ENCODE results near the gene ZNF275. TPM values are rescaled to one million over a fixed set of nuclear protein-coding genes. Genes with fewer than 3 reads are reported as not detected.

ZNF275 gene
- total RNA-seq, 1 donor from 2014 or later, result 7.6 TPM

- Histone ChIP-seq H3K4me3 (no peak overlapping the region), H3K27me3 (no peaks in the 10 kb centered on the region), H3K4me1 (no peaks in the 10 kb centered on the region), H3K36me3 (no peaks in the 10 kb centered on the region), H3K9me3 (no peaks in the 10 kb centered on the region), H3K27ac (no peak overlapping the region)
- intact Hi-C loops (cut with DNase I), result no loop called here
- DNase-seq (ENCODE audit: extremely low spot score in 2 of 2), result peak in 1 of 2 donors; percentile 74
- TF ChIP-seq, protein P1, sequence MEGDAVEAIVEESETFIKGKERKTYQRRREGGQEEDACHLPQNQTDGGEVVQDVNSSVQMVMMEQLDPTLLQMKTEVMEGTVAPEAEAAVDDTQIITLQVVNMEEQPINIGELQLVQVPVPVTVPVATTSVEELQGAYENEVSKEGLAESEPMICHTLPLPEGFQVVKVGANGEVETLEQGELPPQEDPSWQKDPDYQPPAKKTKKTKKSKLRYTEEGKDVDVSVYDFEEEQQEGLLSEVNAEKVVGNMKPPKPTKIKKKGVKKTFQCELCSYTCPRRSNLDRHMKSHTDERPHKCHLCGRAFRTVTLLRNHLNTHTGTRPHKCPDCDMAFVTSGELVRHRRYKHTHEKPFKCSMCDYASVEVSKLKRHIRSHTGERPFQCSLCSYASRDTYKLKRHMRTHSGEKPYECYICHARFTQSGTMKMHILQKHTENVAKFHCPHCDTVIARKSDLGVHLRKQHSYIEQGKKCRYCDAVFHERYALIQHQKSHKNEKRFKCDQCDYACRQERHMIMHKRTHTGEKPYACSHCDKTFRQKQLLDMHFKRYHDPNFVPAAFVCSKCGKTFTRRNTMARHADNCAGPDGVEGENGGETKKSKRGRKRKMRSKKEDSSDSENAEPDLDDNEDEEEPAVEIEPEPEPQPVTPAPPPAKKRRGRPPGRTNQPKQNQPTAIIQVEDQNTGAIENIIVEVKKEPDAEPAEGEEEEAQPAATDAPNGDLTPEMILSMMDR (IDR thresholded peaks at IDR 0.05), result no peak
- TF ChIP-seq POLR2A (IDR thresholded peaks at IDR 0.05), result no peak
- TF ChIP-seq POLR2AphosphoS5 (IDR thresholded peaks at IDR 0.05; ENCODE audit: insufficient read depth in 1 of 2, low read depth in 1 of 2), result no peak
These were observed 39.0 kb downstream of the ZNF275 start for GRCh38 chrX:153372949-153373348.

DNA sequence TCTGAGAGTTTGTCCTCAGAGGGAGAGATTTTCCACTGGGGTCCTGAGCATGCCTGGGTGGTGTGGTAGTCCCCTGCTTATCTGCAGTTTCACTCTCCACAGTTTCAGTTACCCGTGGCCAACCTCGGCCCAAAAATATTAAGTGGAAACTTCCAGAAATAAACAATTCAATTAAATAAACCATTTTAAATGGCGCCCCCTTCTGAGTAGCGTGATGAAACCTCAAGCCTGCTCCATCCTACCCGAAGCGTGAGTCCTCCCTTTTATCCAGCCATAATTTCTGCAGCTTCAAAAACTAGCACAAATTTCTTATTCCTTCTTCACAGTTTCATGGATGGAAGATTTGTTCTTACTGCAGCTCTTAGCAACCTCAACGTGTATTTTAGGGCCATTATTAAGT, 40.5 kb downstream of the ZNF275 start:
- Histone ChIP-seq H3K27ac (no peak overlapping the region), H3K4me3 (no peak overlapping the region), H3K4me1 (no peaks in the 10 kb centered on the region), H3K36me3 (no peaks in the 10 kb centered on the region), H3K27me3 (no peaks in the 10 kb centered on the region), H3K9me3 (no peaks in the 10 kb centered on the region)
- DNase-seq (ENCODE audit: extremely low spot score in 2 of 2), result peak in 1 of 2 donors; percentile 9
- intact Hi-C loops (cut with DNase I), result no loop called here
- no peak for TF ChIP-seq POLR2A (IDR thresholded peaks at IDR 0.05)
- TF ChIP-seq POLR2AphosphoS5 (IDR thresholded peaks at IDR 0.05; ENCODE audit: insufficient read depth in 1 of 2, low read depth in 1 of 2), result no peak
- TF ChIP-seq, protein P1 (IDR thresholded peaks at IDR 0.05), result no peak

- no peaks in the 10 kb centered on the region for H3K4me1 ChIP-seq
- H3K27me3 ChIP-seq, result no peaks in the 10 kb centered on the region
- H3K27ac ChIP-seq, result no peak overlapping the region
- DNase-seq (ENCODE audit: extremely low spot score in 2 of 2), result no peak
- no peak overlapping the region for H3K4me3 ChIP-seq
- no peaks in the 10 kb centered on the region for H3K9me3 ChIP-seq
- TF ChIP-seq, protein P1 (IDR thresholded peaks at IDR 0.05), result no peak
- no peak for TF ChIP-seq POLR2A (IDR thresholded peaks at IDR 0.05)
- TF ChIP-seq POLR2AphosphoS5 (IDR thresholded peaks at IDR 0.05; ENCODE audit: insufficient read depth in 1 of 2, low read depth in 1 of 2), result no peak
- H3K36me3 ChIP-seq, result no peaks in the 10 kb centered on the region
- intact Hi-C loops (cut with DNase I), result no loop called here
These were observed 41.6 kb downstream of the ZNF275 start for GRCh38 chrX:153375571-153375970.

GRCh38 chrX:153377727-153378126, 43.8 kb downstream of the ZNF275 start:
- H3K4me1 ChIP-seq, result peaks cover 5% of the 10 kb centered on the region
- H3K27ac ChIP-seq, result no peak overlapping the region
- DNase-seq (ENCODE audit: extremely low spot score in 2 of 2), result no peak
- no peaks in the 10 kb centered on the region for H3K9me3 ChIP-seq
- H3K4me3 ChIP-seq, result no peak overlapping the region
- intact Hi-C loops (cut with DNase I), result no loop called here
- no peak for TF ChIP-seq POLR2A (IDR thresholded peaks at IDR 0.05)
- TF ChIP-seq POLR2AphosphoS5 (IDR thresholded peaks at IDR 0.05; ENCODE audit: insufficient read depth in 1 of 2, low read depth in 1 of 2), result no peak
- TF ChIP-seq, protein P1 (IDR thresholded peaks at IDR 0.05), result no peak
- H3K36me3 ChIP-seq, result no peaks in the 10 kb centered on the region
- H3K27me3 ChIP-seq, result no peaks in the 10 kb centered on the region

GRCh38 chrX:153378607-153379006, 44.7 kb downstream of the ZNF275 start:
- no peaks in the 10 kb centered on the region for H3K9me3 ChIP-seq
- no peaks in the 10 kb centered on the region for H3K27me3 ChIP-seq
- TF ChIP-seq, protein P1 (IDR thresholded peaks at IDR 0.05), result no peak
- TF ChIP-seq POLR2A (IDR thresholded peaks at IDR 0.05) (no peak), POLR2AphosphoS5 (IDR thresholded peaks at IDR 0.05; ENCODE audit: insufficient read depth in 1 of 2, low read depth in 1 of 2) (no peak)
- DNase-seq (ENCODE audit: extremely low spot score in 2 of 2), result no peak
- no peaks in the 10 kb centered on the region for H3K36me3 ChIP-seq
- intact Hi-C loops (cut with DNase I), result no loop called here
- no peak overlapping the region for H3K27ac ChIP-seq
- H3K4me1 ChIP-seq, result peaks cover 5% of the 10 kb centered on the region
- H3K4me3 ChIP-seq, result no peak overlapping the region
